H1 (cell line): ENCODE results near the gene ADAM22. TPM values are rescaled to one million over a fixed set of nuclear protein-coding genes. Genes with fewer than 3 reads are reported as not detected.

Experiments
- BACH1 ChIP-seq: IDR thresholded peaks from 2 replicates; pipeline ENCODE4 v1.6.1; 2012; ENCODE audit warnings: low read length, improper control_type of control experiment
- CEBPB ChIP-seq: IDR thresholded peaks from 2 replicates; pipeline ENCODE4 v1.6.1; 2012; ENCODE audit warnings: low read depth, low read length
- FOSL1 ChIP-seq: IDR thresholded peaks from 2 replicates; pipeline ENCODE4 v1.6.1; 2011; ENCODE audit warnings: mild to moderate bottlenecking, low read depth, low read length, moderate library complexity; ENCODE audit not compliant: insufficient read depth
- JUN ChIP-seq: IDR thresholded peaks from 2 replicates; pipeline ENCODE4 v1.6.1; 2011; ENCODE audit warnings: low read depth, mild to moderate bottlenecking, improper control_type of control experiment, low read length
- JUND ChIP-seq: IDR thresholded peaks from 2 replicates; pipeline ENCODE4 v1.6.1; 2011; ENCODE audit warnings: mild to moderate bottlenecking, improper control_type of control experiment, low read length
- KDM4A ChIP-seq: IDR thresholded peaks from one replicate; pipeline ENCODE4 v1.7.1; 2012; ENCODE audit warnings: low read depth, mild to moderate bottlenecking, moderate library complexity, low read length, inconsistent platforms; ENCODE audit not compliant: severe bottlenecking
- RBBP5 ChIP-seq: IDR thresholded peaks from 2 replicates; pipeline ENCODE4 v1.7.1; 2012; ENCODE audit warnings: low read depth, mild to moderate bottlenecking, inconsistent platforms, low read length, moderate library complexity, borderline replicate concordance
- SIRT6 ChIP-seq: IDR thresholded peaks from one replicate; pipeline ENCODE4 v1.7.1; 2012; ENCODE audit warnings: low read length, inconsistent platforms
- polyA plus RNA-seq, 7 experiments: library from polyadenylated mRNA; depleted of rRNA in 3 of 7; stranded (reverse) in 5 of 7; unstranded in 2 of 7; fragments of >200 nt in 5 of 7; fragments of 200-250 nt in 2 of 7; gene quantifications; 1 replicate in 5 of 7; 2 replicates in 1 of 7; 4 replicates in 1 of 7; pipeline versions ENCODE4 v1.2.1 to v1.2.3, GENCODE V29; 2011 to 2013; ENCODE audit warnings: missing spikeins in 2 of 7, mixed read lengths in 2 of 7
- total RNA-seq: library from RNA; stranded (reverse); fragmentation: NEBNext Ultra II Directional; extraction: Animal tissue kit (Norgen Biotek cat#: 25700); gene quantifications from 2 replicates; pipeline ENCODE4 v1.2.1, GENCODE V29; 2021
- TF ChIP-seq, protein P1 (sequence below): fragments of 300-600 bp; sonication (generic); IDR thresholded peaks from 2 replicates; pipeline ENCODE4 v1.7.1; 2012; ENCODE audit warnings: low read length, moderate library complexity, mild to moderate bottlenecking, inconsistent platforms; ENCODE audit not compliant: insufficient replicate concordance

ADAM22 gene
- total and polyA plus RNA-seq, 2 of the 8 experiments (the other 6 are each of a cell fraction or from before 2014, with no cell fraction given) = 4.6 to 21.4 TPM

DNA sequence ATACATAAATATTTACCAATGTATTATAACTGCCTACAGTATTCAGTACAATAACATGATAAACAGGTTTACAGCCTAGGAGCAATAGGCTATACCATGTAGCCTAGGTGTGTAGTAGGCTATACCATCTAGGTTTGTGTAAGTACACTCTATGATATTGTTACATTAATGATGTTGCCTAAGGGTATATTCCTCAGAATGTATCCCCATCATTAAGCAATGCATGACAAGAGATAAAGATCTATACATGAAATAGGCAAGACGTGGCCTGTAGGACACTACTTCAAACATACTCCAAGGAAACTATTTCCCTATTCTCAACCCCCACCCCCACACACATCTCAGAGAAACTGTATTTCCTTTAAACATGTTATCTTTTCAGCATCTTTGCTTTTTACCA, 15.3 kb upstream of the ADAM22 start (continued):
- TF ChIP-seq, protein P1, sequence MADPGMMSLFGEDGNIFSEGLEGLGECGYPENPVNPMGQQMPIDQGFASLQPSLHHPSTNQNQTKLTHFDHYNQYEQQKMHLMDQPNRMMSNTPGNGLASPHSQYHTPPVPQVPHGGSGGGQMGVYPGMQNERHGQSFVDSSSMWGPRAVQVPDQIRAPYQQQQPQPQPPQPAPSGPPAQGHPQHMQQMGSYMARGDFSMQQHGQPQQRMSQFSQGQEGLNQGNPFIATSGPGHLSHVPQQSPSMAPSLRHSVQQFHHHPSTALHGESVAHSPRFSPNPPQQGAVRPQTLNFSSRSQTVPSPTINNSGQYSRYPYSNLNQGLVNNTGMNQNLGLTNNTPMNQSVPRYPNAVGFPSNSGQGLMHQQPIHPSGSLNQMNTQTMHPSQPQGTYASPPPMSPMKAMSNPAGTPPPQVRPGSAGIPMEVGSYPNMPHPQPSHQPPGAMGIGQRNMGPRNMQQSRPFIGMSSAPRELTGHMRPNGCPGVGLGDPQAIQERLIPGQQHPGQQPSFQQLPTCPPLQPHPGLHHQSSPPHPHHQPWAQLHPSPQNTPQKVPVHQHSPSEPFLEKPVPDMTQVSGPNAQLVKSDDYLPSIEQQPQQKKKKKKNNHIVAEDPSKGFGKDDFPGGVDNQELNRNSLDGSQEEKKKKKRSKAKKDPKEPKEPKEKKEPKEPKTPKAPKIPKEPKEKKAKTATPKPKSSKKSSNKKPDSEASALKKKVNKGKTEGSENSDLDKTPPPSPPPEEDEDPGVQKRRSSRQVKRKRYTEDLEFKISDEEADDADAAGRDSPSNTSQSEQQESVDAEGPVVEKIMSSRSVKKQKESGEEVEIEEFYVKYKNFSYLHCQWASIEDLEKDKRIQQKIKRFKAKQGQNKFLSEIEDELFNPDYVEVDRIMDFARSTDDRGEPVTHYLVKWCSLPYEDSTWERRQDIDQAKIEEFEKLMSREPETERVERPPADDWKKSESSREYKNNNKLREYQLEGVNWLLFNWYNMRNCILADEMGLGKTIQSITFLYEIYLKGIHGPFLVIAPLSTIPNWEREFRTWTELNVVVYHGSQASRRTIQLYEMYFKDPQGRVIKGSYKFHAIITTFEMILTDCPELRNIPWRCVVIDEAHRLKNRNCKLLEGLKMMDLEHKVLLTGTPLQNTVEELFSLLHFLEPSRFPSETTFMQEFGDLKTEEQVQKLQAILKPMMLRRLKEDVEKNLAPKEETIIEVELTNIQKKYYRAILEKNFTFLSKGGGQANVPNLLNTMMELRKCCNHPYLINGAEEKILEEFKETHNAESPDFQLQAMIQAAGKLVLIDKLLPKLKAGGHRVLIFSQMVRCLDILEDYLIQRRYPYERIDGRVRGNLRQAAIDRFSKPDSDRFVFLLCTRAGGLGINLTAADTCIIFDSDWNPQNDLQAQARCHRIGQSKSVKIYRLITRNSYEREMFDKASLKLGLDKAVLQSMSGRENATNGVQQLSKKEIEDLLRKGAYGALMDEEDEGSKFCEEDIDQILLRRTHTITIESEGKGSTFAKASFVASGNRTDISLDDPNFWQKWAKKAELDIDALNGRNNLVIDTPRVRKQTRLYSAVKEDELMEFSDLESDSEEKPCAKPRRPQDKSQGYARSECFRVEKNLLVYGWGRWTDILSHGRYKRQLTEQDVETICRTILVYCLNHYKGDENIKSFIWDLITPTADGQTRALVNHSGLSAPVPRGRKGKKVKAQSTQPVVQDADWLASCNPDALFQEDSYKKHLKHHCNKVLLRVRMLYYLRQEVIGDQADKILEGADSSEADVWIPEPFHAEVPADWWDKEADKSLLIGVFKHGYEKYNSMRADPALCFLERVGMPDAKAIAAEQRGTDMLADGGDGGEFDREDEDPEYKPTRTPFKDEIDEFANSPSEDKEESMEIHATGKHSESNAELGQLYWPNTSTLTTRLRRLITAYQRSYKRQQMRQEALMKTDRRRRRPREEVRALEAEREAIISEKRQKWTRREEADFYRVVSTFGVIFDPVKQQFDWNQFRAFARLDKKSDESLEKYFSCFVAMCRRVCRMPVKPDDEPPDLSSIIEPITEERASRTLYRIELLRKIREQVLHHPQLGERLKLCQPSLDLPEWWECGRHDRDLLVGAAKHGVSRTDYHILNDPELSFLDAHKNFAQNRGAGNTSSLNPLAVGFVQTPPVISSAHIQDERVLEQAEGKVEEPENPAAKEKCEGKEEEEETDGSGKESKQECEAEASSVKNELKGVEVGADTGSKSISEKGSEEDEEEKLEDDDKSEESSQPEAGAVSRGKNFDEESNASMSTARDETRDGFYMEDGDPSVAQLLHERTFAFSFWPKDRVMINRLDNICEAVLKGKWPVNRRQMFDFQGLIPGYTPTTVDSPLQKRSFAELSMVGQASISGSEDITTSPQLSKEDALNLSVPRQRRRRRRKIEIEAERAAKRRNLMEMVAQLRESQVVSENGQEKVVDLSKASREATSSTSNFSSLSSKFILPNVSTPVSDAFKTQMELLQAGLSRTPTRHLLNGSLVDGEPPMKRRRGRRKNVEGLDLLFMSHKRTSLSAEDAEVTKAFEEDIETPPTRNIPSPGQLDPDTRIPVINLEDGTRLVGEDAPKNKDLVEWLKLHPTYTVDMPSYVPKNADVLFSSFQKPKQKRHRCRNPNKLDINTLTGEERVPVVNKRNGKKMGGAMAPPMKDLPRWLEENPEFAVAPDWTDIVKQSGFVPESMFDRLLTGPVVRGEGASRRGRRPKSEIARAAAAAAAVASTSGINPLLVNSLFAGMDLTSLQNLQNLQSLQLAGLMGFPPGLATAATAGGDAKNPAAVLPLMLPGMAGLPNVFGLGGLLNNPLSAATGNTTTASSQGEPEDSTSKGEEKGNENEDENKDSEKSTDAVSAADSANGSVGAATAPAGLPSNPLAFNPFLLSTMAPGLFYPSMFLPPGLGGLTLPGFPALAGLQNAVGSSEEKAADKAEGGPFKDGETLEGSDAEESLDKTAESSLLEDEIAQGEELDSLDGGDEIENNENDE = no peak
- TF ChIP-seq JUND (no peak), BACH1 (no peak), SIRT6 (no peak), FOSL1 (no peak), JUN (no peak), KDM4A (no peak), RBBP5 (no peak), CEBPB (no peak)
- TF ChIP-seq, all 59 proteins: peak for 0
